Forelimb muscle (tissue), 1 donor: Measurements from ENCODE around the gene ACSM3. TPM values are rescaled to one million over a fixed set of nuclear protein-coding genes. Genes with fewer than 3 reads are reported as not detected.

Source experiments
- polyA plus RNA-seq: library from polyadenylated mRNA; unstranded; fragments of 120-200 nt; gene quantifications from one replicate; pipeline ENCODE4 v1.2.1, GENCODE V29; 2013; ENCODE audit not compliant: insufficient read length

The ACSM3 gene
- polyA plus RNA-seq, 1 donor: 2.9 TPM

Other genes starting within 250 kb of the ACSM3 start
- 0.42 TPM for gene ACSM2B, start 187.6 kb upstream of the ACSM3 start, polyA plus RNA-seq
- 0.13 TPM for gene ACSM1, start 66.3 kb upstream of the ACSM3 start, polyA plus RNA-seq
- gene THUMPD1, start 22.2 kb upstream of the ACSM3 start, polyA plus RNA-seq: 28.7 TPM
- 17.2 TPM for gene ERI2, start 42.5 kb downstream of the ACSM3 start, polyA plus RNA-seq
- gene REXO5, start 42.5 kb downstream of the ACSM3 start, polyA plus RNA-seq: 5.7 TPM
- gene DCUN1D3, start 136.3 kb downstream of the ACSM3 start, polyA plus RNA-seq: 4.7 TPM
- gene LYRM1, start 136.8 kb downstream of the ACSM3 start, polyA plus RNA-seq: 17.8 TPM